Measurements from ENCODE around the gene ZBTB22.
"Not testable (repeated sequence)": the region's sequence is repeated elsewhere in the genome, so short reads cannot be mapped to it uniquely, and the experiment has no call there.

Gene ZBTB22

GRCh38 chr6:33317669-33318425 is at the start of gene ZBTB22:
Gene ZBTB22 (minus strand): TSS chr6:33317744. CDS start chr6:33316916, 828 bp downstream.
- DNase-seq = peak; percentile 79

DNA sequence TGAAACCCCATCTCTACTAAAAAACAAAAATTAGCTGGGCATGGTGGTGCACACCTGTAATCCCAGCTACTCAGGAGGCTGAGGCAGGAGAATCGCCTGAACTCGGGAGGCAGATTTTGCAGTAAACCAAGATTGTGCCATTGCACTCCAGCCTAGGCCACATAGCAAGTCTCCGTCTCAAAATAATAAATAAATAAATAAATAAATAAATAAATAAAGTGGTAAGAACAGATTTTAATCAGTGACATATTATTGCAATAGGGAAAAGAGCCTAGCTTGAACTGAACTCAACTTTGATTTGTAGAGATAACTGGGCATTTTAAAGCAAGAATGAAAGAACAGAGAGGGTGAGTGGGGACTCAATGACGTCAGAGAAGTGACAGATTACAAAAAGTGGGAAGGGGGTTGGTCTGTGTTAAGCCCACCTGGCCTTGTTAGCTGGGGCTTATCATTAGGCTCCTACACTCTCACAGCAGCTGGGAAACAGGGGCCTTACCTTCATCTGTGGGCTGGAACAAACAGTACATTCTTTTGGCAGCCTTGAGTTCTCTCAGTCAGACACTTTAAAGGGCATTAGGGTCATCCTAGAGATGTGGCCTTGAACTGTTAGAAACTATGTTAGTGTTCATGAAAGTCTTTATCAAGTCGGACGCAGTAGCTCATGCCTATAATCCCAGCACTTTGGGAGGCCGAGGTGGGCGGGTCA is 49.6 kb upstream of the ZBTB22 start:
- no peak for DNase-seq

GRCh38 chr6:33365206-33365971 is 47.8 kb upstream of the ZBTB22 start:
- DNase-seq = not testable (repeated sequence)

DNA sequence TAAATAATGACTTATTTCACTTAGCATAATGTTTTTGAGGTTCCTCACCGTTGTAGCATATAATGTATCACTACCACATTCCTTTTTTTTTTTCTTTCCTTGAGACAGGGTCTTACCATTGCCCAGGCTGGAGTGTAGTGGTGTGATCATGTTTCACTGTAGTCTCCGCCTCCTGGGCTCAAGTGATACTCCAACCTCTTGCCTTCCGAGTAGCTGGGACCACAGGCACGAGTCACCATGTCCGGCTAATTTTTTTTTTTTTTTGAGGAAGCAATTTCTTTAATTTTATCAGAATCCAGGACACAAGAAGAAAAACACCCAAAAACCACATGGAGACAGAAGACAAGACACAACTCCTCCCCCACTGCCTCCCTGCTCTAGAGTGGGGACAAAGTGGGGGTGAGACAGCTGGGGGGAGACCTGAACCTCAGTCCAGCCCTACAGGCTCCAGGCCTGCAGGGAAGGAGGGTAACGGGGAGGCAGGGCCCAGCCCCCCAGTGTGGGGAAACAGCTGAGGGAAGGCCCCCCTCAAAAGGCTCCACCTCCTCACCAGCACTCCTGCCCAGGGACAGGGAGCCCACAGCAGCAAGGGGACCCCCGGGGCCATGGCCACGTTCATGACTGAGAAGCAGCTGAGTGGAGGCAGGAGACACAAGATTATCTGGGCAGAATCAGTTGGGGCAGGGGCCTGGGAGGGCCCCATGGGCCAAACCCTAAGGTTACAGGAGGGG is 47.1 kb upstream of the ZBTB22 start:
- DNase-seq = not testable (repeated sequence)

GRCh38 chr6:33363486-33363885 is 45.9 kb upstream of the ZBTB22 start:
- not testable (repeated sequence) for DNase-seq

- DNase-seq = no peak
These were observed 41.8 kb upstream of the ZBTB22 start for GRCh38 chr6:33359331-33359730.

DNA sequence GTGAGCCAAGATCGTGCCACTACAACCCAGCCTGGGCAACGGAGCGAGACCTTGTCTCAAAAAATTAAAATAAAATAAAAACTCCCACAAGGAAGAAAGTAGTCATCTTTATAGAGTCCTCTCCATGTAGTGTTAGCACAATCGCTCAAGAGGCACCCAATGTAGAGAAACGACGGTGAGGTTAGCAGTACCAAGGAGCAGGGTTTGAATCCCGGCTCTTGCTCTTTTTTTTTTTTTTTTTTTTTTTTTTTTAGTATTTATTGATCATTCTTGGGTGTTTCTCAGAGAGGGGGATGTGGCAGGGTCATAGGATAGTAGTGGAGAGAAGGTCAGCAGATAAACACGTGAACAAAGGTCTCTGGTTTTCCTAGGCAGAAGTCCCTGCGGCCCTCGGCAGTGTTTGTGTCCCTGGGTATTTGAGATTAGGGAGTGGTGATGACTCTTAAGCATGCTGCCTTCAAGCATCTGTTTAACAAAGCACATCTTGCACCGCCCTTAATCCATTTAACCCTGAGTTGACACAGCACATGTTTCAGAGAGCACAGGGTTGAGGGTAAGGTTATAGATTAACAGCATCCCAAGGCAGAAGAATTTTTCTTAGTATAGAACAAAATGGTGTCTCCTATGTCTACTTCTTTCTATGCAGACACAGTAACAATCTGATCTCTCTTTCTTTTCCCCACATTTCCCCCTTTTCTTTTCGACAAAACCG is 39.8 kb upstream of the ZBTB22 start:
- DNase-seq = not testable (repeated sequence)

DNA sequence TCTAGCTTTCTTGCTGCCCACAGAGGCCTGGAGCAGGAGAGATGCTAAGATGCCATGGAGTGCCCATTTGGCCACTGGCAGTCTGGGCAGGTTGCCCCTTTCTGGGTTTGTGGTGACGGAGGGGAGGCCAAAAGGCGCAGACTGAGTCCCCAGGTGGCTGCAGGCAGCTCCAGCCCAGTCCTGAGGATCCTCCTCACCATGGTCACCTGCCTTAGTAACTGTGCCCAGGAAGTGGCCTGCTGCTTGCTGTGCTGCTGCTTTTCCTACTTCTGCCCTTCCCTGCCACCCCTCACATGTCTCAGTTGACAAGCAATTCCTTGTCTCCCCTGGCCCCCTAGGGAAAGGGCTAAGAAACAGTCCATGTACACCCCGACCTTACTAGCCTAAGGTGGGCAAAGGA is 38.8 kb upstream of the ZBTB22 start:
- no peak for DNase-seq

DNA sequence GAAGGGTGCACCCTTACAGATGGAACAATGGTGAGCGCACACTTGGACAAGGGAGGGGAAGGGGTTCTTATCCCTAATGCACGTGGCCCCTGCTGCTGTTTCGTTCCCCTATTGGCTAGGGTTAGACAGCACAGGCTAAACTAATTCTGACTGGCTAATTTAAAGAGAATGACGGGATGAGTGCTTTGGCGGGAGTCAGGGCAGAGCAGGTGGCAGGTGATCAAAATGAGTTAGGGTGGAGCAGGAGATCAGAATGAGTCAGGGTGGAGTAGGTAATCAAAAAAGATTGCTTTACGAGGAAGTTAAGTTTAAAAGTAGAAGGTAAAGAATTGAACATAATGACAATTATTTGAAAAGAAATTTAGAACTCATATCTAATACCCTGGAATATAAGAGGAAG is 38.3 kb upstream of the ZBTB22 start:
- not testable (repeated sequence) for DNase-seq

DNA sequence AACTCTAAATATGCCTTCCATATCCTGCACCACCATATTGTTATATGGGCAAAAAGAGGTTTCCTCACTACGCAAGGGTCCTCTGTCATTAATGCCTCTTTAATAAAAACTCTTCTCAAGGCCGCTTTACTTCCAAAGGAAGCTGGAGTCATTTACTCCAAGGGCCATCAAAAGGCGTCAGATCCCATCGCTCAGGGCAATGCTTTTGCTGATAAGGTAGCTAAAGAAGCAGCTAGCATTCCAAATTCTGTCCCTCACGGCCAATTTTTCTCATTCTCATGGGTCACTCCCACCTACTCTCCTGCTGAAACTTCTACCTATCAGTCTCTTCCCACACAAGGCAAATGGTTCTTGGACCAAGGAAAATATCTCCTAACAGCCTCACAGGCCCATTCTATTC is 30.3 kb upstream of the ZBTB22 start:
- DNase-seq = no peak

GRCh38 chr6:33346972-33347371 is 29.4 kb upstream of the ZBTB22 start:
- not testable (repeated sequence) for DNase-seq

DNA sequence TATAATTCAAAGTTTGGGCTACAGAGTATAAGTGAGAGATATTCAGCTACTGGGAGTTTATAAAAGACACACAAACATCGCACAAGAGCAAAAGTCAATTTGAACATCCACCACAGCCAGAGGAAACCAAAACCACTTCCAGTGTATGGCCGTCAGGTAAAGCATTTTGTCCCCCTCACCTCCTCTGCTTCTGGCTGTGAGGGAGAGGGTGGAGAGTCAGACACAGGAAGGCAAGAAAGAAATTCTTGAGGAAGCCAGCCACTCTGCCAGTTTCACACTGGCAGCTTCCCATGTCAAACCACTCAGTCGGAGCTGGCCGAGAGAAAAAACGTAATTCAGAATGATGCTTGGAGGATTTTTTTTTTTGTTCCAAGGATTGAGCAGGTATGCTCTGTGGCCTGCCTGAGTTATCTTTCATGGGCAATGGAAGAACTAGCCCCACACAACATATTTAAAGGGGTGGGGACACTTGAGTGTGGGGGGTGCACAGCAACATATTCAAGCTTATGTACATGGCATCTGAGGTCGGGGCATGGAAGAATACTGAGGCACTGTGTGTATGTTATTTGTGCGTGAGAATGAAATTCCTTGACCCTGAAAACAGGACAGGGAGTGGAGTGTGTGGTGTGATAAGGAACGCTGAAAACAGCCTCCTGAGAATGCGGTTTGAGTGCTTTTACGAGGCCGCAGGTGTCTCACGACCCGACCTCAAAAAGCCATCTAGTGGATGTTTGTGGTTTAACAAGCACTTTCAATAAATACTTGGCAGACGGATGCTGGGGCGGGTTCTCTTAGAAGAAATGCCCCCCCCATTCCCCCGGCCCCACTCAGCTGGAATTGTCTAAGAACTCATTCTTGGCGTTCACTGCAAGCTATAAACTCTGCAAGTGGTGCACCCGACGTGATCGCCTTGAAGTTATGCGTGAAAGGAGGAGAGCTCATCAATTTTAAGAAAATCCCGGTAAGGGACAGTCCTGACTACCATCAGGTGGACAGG is 27.5 kb upstream of the ZBTB22 start:
- peak; percentile 13 for DNase-seq

GRCh38 chr6:33343953-33344611 is 26.5 kb upstream of the ZBTB22 start:
- no peak for DNase-seq

GRCh38 chr6:33343606-33343952 is 26.0 kb upstream of the ZBTB22 start:
- not testable (repeated sequence) for DNase-seq

GRCh38 chr6:33339193-33339592 is 21.6 kb upstream of the ZBTB22 start:
- no peak for DNase-seq

GRCh38 chr6:33336495-33336894 is 19.0 kb upstream of the ZBTB22 start:
- no peak for DNase-seq

DNA sequence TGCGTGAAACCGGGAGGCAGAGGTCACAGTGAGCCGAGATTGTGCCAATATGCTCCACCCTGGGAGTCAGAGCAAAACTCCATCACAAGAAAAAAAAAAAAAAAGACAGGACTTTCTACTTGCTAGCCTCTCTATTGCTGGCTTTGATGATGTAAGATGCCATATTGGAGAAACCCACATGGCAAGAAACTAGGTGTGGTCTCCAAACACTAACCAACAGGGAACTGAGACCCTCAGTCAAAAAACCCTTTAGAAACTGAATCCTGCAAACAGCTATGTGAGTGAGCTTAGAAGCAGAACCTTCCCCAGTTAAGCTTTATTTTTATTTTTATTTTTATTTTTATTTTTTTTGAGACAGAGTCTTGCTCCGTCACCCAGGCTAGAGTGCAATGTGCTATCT is 18.4 kb upstream of the ZBTB22 start:
- no peak for DNase-seq

- no peak for DNase-seq
These were observed 16.1 kb upstream of the ZBTB22 start for GRCh38 chr6:33333666-33334065.

- DNase-seq = no peak
These were observed 13.2 kb upstream of the ZBTB22 start for GRCh38 chr6:33330736-33331135.

- no peak for DNase-seq
These were observed 11.5 kb upstream of the ZBTB22 start for GRCh38 chr6:33329058-33329457.

Measured in NCI-H1417 treated with DMSO at 0.1 percent for 48 hours (cell line).